Psoas muscle (tissue), 8 donors: ENCODE results near the gene ACOD1. TPM values are rescaled to one million over a fixed set of nuclear protein-coding genes. Genes with fewer than 3 reads are reported as not detected.

ENCODE experiments used
- ATAC-seq, 4 donors: fragments of 200-7000 bp; cut with Tn5 transposase; one replicate each; pipeline ENCODE4 v1.9.1; 2020; ENCODE audit warnings: moderate library complexity in 3 of 4, mild to moderate bottlenecking in 2 of 4
- DNase-seq, 2 donors: peaks; one replicate each; pipeline ENCODE4 v3.0.0-alpha.2; 2020
- H3K27ac ChIP-seq: fragments of 200-600 bp; one replicate; pipeline ENCODE4 v1.8.0; 2022
- H3K27me3 ChIP-seq, 3 donors: fragments of 200-600 bp in 1 of 3; one replicate each; pipeline versions ENCODE4 v1.6.1 to v1.8.0; 2013 to 2022; ENCODE audit warnings: low read length in 2 of 3, mild to moderate bottlenecking in 2 of 3, moderate library complexity in 1 of 3; ENCODE audit not compliant: insufficient read depth in 3 of 3
- H3K36me3 ChIP-seq, 2 donors: fragments of 200-600 bp in 1 of 2; one replicate each; pipeline versions ENCODE4 v1.6.1 to v1.8.0; 2013 to 2022; ENCODE audit warnings: low read depth in 1 of 2, mild to moderate bottlenecking in 1 of 2, moderate library complexity in 1 of 2; ENCODE audit not compliant: insufficient read depth in 1 of 2
- H3K4me1 ChIP-seq: fragments of 200-600 bp; one replicate; pipeline ENCODE4 v1.8.0; 2022
- H3K4me3 ChIP-seq: fragments of 200-600 bp; one replicate; pipeline ENCODE4 v1.8.0; 2022; ENCODE audit warnings: mild to moderate bottlenecking
- H3K9me3 ChIP-seq: fragments of 200-600 bp; one replicate; pipeline ENCODE4 v1.8.0; 2022
- CTCF ChIP-seq: fragments of 200-600 bp; IDR thresholded peaks from one replicate; pipeline ENCODE4 v1.8.0; 2022; ENCODE audit warnings: antibody characterized with exemption
- WGBS, 3 donors: extraction: QIAGEN DNeasy Blood & Tissue Kit; methylation state at CpG; one replicate each; pipeline versions ENCODE4 v1.1.6 to v1.1.7; 2013; 5-methylcytosine and 5-hydroxymethylcytosine counted together
- intact Hi-C, 2 donors: fragments of 100-400 bp; cut with DNase I; formaldehyde crosslinking; loops; one replicate each; pipeline versions ENCODE4 v1.11.0 to v1.14.2; 2022
- polyA plus RNA-seq, 3 donors: library from polyadenylated mRNA; stranded (reverse); fragments of 200-250 nt; gene quantifications; one replicate each; pipeline ENCODE4 v1.2.3, GENCODE V29; 2013
- total RNA-seq, 4 donors: library from RNA; stranded (reverse); fragmentation: NEBNext Ultra II Directional in 2 of 4; extraction: Animal tissue kit (Norgen Biotek cat#: 25700) in 2 of 4; gene quantifications; one replicate each; pipeline versions ENCODE4 v1.2.1 to v1.2.4, GENCODE V29; 2021 to 2023
- donor health status: healthy with polysubstance abuse.
- donor health status: DM: no; HTN: no; CAD: no; lungs with moderate emphysema.
- donor health status: Bipolar disorder and iron deficiency.
- donor health status: healthy.
- donor health status: DM: yes; HTN: yes; CAD: no.
- donor health status: DM: no; HTN: no; CAD: no.
- donor health status: DM: no; HTN: no; CAD: no.
- donor health status: DM: yes; HTN: yes; CAD: no.

ACOD1 gene
- total and polyA plus RNA-seq, 7 donors, result not detected

- intact Hi-C loops, result no loop called here
- peaks cover 3% of the 10 kb centered on the region for H3K4me1 ChIP-seq
- no peak for TF ChIP-seq CTCF
- no peak for DNase-seq
- no peaks in the 10 kb centered on the region for H3K27me3 ChIP-seq
- H3K9me3 ChIP-seq, result no peaks in the 10 kb centered on the region
- H3K4me3 ChIP-seq, result no peak overlapping the region
- no peak overlapping the region for H3K27ac ChIP-seq
- no peak for ATAC-seq
- 43 to 60% (median 52%) methylated on average over 3 of the region's 3 CpGs for whole genome bisulfite sequencing, 3 donors
- no peaks in the 10 kb centered on the region for H3K36me3 ChIP-seq
Observed at GRCh38 chr13:76971215-76971614, 22.9 kb downstream of the ACOD1 start.

GRCh38 chr13:76971851-76972829 is 23.8 kb downstream of the ACOD1 start:
- H3K36me3 ChIP-seq, result no peaks in the 10 kb centered on the region
- no peak overlapping the region for H3K4me3 ChIP-seq
- ATAC-seq (no peak), DNase-seq (no peak)
- H3K27me3 ChIP-seq, result no peaks in the 10 kb centered on the region
- H3K9me3 ChIP-seq, result no peaks in the 10 kb centered on the region
- no peak overlapping the region for H3K27ac ChIP-seq
- H3K4me1 ChIP-seq, result peaks cover 4% of the 10 kb centered on the region
- no peak for TF ChIP-seq CTCF
- intact Hi-C loops, result no loop called here
- 53 to 64% (median 56%) methylated on average over 19 of the region's 19 CpGs for WGBS, 3 donors

- Histone ChIP-seq H3K36me3 (no peaks in the 10 kb centered on the region), H3K27ac (no peak overlapping the region), H3K4me1 (peaks cover 4% of the 10 kb centered on the region), H3K4me3 (no peak overlapping the region), H3K9me3 (no peaks in the 10 kb centered on the region), H3K27me3 (no peaks in the 10 kb centered on the region)
- 82 to 92% (median 84%) methylated on average over 6 of the region's 6 CpGs for WGBS, 3 donors
- no peak for ATAC-seq
- intact Hi-C loops, result no loop called here
- no peak for TF ChIP-seq CTCF
- DNase-seq, result no peak
Observed at GRCh38 chr13:76973920-76974617, 25.8 kb downstream of the ACOD1 start.

- Histone ChIP-seq H3K27ac (no peak overlapping the region), H3K9me3 (no peaks in the 10 kb centered on the region), H3K4me3 (no peak overlapping the region), H3K27me3 (no peaks in the 10 kb centered on the region), H3K4me1 (peaks cover 4% of the 10 kb centered on the region), H3K36me3 (no peaks in the 10 kb centered on the region)
- 93 to 96% (median 95%) methylated on average over 3 of the region's 3 CpGs for WGBS, 3 donors
- no peak for TF ChIP-seq CTCF
- ATAC-seq (no peak), DNase-seq (no peak)
- intact Hi-C loops, result no loop called here
Observed at GRCh38 chr13:76974618-76974975, 26.3 kb downstream of the ACOD1 start.
